GM21737 (cell line): Measurements from ENCODE around the gene SEMA4D.
"Not testable (repeated sequence)": the region's sequence is repeated elsewhere in the genome, so short reads cannot be mapped to it uniquely, and the experiment has no call there.

ENCODE experiments used
- ATAC-seq: cut with Tn5 transposase; IDR thresholded peaks from one replicate; pipeline ENCODE4 v1.9.1; 2021; ENCODE audit warnings: mild to moderate bottlenecking, moderate library complexity; ENCODE audit not compliant: unreplicated experiment

SEMA4D gene

GRCh38 chr9:89358376-89358916 is 139.5 kb downstream of the SEMA4D start:
- ATAC-seq = no peak

GRCh38 chr9:89357331-89358197 is 140.3 kb downstream of the SEMA4D start:
- no peak for ATAC-seq

GRCh38 chr9:89356782-89357181 is 141.1 kb downstream of the SEMA4D start:
- ATAC-seq = no peak

GRCh38 chr9:89354471-89354870 is 143.4 kb downstream of the SEMA4D start:
- no peak for ATAC-seq

DNA sequence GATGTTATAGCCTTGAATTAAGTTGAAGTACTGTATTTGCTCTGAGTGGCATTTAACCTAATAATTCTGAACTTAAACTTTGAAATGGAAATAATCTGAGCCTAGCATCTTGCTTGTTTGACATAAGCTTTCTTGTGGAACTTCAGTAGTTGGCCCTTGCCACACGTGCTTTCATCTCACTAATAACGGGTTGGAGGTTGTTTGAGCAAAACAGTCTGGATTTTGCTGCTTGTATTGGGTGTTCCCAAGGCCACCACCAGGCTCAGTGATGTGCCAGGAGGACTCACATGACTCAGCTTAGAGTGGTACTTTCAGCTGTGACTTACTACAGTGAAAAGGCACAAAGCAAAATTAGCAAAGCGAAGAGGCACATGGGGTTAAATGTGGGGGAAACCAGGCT is 143.9 kb downstream of the SEMA4D start:
- no peak for ATAC-seq

DNA sequence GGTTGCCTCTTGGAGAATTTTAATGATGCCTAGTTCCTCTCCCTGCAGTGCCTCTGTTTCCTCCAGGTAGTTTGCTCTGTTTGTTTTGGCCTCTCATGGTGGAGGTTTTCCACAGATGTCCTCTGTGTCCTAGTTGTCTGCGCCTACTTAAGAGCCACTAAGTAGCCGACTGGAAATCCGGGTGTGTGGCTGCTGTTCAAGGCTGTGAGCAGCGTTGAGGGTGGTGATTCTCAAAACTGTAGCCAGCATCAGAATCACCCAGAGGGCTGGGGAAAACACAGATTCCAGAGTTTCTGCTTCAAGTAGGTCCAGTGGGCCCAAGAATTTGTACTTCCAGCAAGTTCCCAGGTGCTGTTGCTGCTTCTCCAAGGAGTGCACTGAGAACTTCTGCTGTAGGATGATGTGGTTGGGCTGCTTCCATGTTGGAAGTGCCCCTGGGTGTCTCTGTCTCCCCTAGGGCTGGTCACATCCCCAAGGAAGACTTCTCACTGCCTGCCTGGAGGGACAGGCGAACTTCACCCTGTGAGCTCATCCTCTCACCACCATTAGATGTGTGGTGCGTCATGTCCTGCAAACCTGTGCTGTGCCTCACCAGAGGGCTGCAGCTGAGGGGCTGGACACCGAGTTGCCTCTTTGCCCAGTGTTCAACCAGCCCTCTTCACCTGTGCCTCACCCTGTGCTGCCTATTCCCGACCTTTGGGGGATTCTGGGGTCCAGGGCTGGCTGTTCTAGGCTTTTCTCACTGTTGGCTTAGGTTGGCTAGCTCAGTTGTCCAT is 144.9 kb downstream of the SEMA4D start:
- no peak for ATAC-seq

- ATAC-seq = no peak
Observed at GRCh38 chr9:89352451-89352850, 145.5 kb downstream of the SEMA4D start.

DNA sequence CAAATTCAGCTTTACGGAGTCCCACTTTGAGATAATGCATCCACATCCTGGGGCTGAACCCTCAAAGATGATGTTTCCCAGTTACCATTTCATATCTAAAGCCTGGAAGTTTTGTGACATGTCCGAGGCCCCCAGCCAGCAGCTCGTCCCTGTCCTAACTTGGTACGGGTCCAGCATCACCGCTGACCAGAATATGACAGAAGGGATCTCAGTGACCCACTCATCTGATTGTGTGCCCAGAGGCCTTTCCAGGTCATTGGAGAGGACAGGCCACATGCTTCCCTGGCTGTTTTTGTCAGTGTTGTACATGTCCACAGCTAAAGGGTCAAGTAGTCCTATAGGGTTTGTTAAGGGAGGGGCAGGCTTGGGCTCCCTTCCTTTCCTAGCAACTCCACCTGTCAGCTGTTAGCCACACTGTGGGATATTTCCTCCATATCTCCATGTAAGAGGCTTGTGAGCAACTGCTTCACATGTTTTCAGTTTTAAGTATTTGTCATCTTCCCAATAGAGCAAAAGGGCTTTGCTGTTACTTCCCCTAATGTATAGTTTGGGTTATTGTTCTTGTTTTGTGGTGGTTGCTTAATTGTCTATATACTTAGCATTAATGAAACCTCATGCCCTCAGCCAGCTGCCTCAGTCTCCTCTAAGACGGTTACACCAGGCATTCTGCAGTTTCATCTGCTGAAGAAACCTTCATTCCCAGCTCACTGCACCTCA is 146.2 kb downstream of the SEMA4D start:
- ATAC-seq = no peak

- ATAC-seq = no peak
Observed at GRCh38 chr9:89350988-89351557, 146.8 kb downstream of the SEMA4D start.

GRCh38 chr9:89349607-89350006 is 148.3 kb downstream of the SEMA4D start:
- ATAC-seq = no peak

DNA sequence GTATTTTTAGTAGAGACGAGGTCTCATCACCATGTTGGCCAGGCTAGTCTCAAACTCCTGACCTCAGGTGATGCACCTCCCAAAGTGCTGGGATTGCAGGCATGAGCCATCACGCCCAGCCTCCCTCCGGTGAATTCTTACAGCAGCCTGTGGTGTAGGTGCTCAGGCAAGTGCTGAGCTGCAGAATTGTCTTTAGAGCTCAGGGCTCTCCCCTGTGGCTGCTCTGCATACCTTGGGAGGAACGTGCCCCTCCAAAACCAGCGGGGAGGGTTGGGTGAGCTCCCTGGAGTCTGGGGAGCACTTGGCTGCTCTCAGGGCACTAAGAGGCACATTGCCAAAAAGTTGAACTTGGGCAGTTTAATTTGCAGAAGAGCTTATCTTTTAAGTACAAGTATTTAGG is 150.3 kb downstream of the SEMA4D start:
- no peak for ATAC-seq

DNA sequence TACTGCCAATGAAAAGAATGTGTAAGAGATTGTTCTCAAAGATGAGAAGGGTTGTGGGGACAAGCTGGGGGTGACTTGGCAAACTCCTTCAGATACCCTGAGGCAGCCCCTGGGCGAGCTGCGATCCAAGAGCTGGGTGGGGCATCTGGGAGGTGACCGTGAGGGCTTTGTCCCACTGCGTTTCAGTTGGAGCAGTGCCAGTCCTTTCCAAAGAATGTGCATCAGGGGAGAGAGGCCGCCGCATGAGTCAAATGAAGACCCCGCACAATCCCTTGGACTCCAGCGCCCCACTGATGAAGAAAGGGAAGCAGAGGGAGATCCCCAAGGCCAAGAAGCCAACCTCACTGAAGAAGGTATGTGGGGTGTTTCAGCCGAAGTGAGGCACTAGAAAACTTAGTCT is 151.2 kb downstream of the SEMA4D start:
- no peak for ATAC-seq

- ATAC-seq = no peak
Observed at GRCh38 chr9:89345476-89345875, 152.4 kb downstream of the SEMA4D start.

DNA sequence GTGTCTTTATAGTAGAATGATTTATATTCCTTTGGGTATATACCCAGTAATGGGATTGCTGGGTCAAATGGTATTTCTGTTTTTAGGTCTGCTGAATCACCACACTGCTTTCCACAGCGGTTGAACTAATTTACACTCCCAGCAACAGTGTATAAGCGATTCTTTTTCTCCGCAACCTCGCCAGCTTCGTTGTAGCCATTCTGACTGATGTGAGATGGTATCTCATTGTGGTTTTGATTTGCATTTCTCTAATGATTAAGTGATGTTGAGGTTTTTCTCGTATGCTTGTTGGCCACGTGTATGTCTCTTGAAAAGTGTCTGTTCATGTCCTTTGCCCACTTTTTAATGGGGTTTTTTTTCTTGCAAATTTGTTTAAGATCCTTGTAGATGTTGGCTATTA is 154.1 kb downstream of the SEMA4D start:
- not testable (repeated sequence) for ATAC-seq

GRCh38 chr9:89342948-89343347 is 155.0 kb downstream of the SEMA4D start:
- ATAC-seq = no peak

GRCh38 chr9:89342213-89342612 is 155.7 kb downstream of the SEMA4D start:
- ATAC-seq = no peak

DNA sequence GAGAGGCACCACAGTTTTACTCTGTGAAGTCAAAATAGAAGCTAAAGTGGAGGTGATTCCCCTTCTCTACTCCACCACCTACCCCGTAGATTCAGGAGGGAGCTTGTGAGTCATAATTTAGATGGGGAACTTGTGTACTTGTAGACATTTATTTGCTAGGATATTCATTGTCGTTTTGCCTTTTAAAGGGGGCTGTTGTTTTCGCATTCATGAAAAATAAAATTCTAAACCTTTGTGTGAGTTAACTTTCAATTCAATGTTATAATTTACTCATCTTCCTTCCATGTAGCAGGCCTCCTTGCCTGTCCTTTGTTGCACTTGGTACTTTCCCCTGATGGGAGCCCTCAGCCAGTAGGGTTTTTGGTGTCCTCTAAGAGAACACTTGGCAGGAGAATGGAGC is 157.6 kb downstream of the SEMA4D start:
- ATAC-seq = no peak

GRCh38 chr9:89339807-89340206 is 158.1 kb downstream of the SEMA4D start:
- ATAC-seq = no peak

DNA sequence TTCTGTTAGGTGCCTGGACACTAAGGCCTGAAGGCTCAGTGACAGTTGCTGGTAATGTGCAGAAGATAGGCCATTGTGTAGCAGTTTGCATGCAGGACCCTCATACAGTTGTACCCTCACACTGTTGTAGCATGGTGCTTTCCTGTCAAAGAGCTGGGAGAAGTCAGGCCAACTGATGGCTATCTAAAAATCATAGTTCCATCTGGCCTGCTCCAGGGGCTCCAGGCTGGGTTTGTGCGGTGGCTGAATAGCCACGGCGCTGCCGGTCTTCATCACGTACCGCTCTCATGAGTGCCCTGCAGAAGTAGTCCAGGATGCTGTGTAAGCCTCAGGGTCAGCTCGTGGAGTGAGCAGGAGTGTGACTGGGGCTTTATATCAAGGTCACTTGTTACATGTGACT is 167.4 kb downstream of the SEMA4D start:
- ATAC-seq = no peak

DNA sequence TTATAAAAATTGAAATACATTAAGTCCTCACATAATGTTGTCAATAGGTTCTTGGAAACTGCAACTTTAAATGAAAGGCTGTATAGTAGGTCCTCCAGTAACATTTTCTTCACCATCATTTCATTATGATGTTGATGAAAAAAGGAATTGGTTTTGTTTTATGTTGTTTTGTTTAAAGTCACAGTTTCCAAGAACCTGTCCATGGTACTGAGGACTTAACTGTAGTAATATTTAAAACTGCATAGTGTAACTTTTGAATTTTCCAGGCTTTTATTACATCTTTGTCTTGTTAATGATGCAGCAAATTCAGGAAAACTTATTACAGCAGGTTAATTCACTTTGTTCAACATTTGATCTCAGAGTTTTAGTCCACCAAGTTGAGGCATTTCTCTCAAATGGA is 168.0 kb downstream of the SEMA4D start:
- ATAC-seq = no peak

DNA sequence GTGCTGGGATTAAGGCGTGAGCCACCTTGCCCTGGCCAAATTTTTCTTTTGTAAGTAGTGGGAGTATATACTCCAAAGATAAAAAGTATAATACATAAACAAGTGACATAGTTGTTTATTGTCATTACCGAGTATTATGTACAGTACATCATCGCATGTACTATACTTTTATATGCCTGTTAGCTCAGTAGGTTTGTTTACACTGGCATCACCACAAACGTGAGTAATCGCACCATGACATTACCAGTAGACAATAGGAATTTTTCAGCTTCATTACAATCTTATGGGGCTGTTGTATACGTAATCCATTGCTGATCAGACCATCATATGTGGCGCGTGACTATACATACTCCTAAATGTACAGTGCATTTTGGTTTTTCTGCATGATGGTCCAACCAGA is 169.8 kb downstream of the SEMA4D start:
- no peak for ATAC-seq
